B cell (primary cell): Measurements from ENCODE around the gene FANCI. TPM values are rescaled to one million over a fixed set of nuclear protein-coding genes. Genes with fewer than 3 reads are reported as not detected.

Source experiments
- ATAC-seq: fragments of 200-7000 bp; cut with Tn5 transposase; one replicate; pipeline ENCODE4 v1.10.0; 2021; ENCODE audit warnings: low read depth, mild to moderate bottlenecking, moderate number of reproducible peaks, moderate library complexity
- CTCF ChIA-PET: fragments of 350-600 bp; sonication (Branson Sonifier 250); formaldehyde crosslinking; loops from one replicate; lab custom pipeline; 2021; ENCODE audit warnings: antibody characterized with exemption, inconsistent platforms; lab: Charles Lee
- POLR2A ChIA-PET: fragments of 350-600 bp; sonication (Branson Sonifier 250); formaldehyde crosslinking; loops from one replicate; lab custom pipeline; 2021; ENCODE audit warnings: antibody characterized with exemption; lab: Charles Lee
- DNase-seq: peaks from one replicate; pipeline ENCODE4 v3.0.0; 2013
- H2AFZ ChIP-seq: 2 replicates; pipeline ENCODE4 v1.6.1; 2012; ENCODE audit warnings: mild to moderate bottlenecking, low read depth, low read length; ENCODE audit not compliant: insufficient read depth, poor library complexity, severe bottlenecking
- H3K27ac ChIP-seq, 2 donors: 1 replicate in 1 of 2; 2 replicates in 1 of 2; pipeline ENCODE4 v1.5.1; 2012 to 2013; ENCODE audit warnings: low read length in 2 of 2, mild to moderate bottlenecking in 2 of 2, moderate library complexity in 1 of 2
- H3K27me3 ChIP-seq, 4 experiments: fragments of 200-600 bp in 1 of 4; sonication (generic) in 1 of 4; replicated peaks in 1 of 4; 1 replicate in 2 of 4; 2 replicates in 2 of 4; pipeline versions ENCODE4 v1.6.1 to v1.7.0; 2013 to 2016; ENCODE audit warnings: low read length in 3 of 4, mild to moderate bottlenecking in 2 of 4, mixed read lengths in 1 of 4, moderate library complexity in 1 of 4; ENCODE audit not compliant: insufficient read depth in 4 of 4, control insufficient read depth in 3 of 4; ENCODE audit errors: control extremely low read depth in 1 of 4
- H3K36me3 ChIP-seq, 2 experiments: replicated peaks in 1 of 2; 1 replicate in 1 of 2; 2 replicates in 1 of 2; pipeline versions ENCODE4 v1.6.1 to v1.7.1; 2013; ENCODE audit warnings: low read length in 1 of 2; ENCODE audit not compliant: insufficient read depth in 2 of 2, control insufficient read depth in 1 of 2; ENCODE audit errors: control extremely low read depth in 1 of 2, extremely low read depth in 1 of 2
- H3K4me1 ChIP-seq, 2 donors: fragments of 200-600 bp in 1 of 2; sonication (generic) in 1 of 2; 1 replicate in 1 of 2; 2 replicates in 1 of 2; pipeline versions ENCODE4 v1.5.1 to v1.6.1; 2013 to 2017; ENCODE audit warnings: low read length in 2 of 2; ENCODE audit not compliant: control insufficient read depth in 2 of 2, insufficient read depth in 2 of 2
- H3K4me2 ChIP-seq: replicated peaks from 2 replicates; pipeline ENCODE3; 2012; ENCODE audit warnings: mild to moderate bottlenecking, low read depth, low read length; ENCODE audit not compliant: poor library complexity, severe bottlenecking
- H3K4me3 ChIP-seq, 5 experiments: fragments of 200-600 bp in 1 of 5; sonication (generic) in 1 of 5; 1 replicate in 3 of 5; 2 replicates in 2 of 5; pipeline versions ENCODE4 v1.5.1 to v1.7.0; 2011 to 2016; ENCODE audit warnings: low read length in 4 of 5, mild to moderate bottlenecking in 4 of 5, low read depth in 2 of 5, control low read depth in 1 of 5, moderate library complexity in 1 of 5; ENCODE audit not compliant: insufficient read depth in 1 of 5; ENCODE audit errors: control extremely low read depth in 1 of 5, extremely low read depth in 1 of 5
- H3K79me2 ChIP-seq: fragments of 200-600 bp; sonication (generic); one replicate; pipeline ENCODE4 v1.6.0; 2016; ENCODE audit warnings: low read length; ENCODE audit not compliant: control insufficient read depth, insufficient read depth
- H3K9ac ChIP-seq: fragments of 200-600 bp; sonication (generic); 2 replicates; pipeline ENCODE4 v1.6.1; 2017; ENCODE audit warnings: mild to moderate bottlenecking, low read length, moderate library complexity
- H3K9me3 ChIP-seq, 3 donors: one replicate each; pipeline versions ENCODE4 v1.6.1 to v1.7.1; 2013; ENCODE audit warnings: low read length in 2 of 3; ENCODE audit not compliant: control insufficient read depth in 2 of 3, insufficient read depth in 1 of 3; ENCODE audit errors: control extremely low read depth in 1 of 3
- H4K20me1 ChIP-seq: 2 replicates; pipeline ENCODE4 v1.6.0; 2012; ENCODE audit warnings: mild to moderate bottlenecking, low read length; ENCODE audit not compliant: insufficient read depth, control insufficient read depth, poor library complexity, severe bottlenecking
- H3K27ac Mint-ChIP-seq: one replicate; pipeline ENCODE4 v1.8.0; 2021; ENCODE audit warnings: mixed read lengths
- H3K27me3 Mint-ChIP-seq: one replicate; pipeline ENCODE4 v1.8.0; 2021; ENCODE audit warnings: mixed read lengths
- H3K4me1 Mint-ChIP-seq: one replicate; pipeline ENCODE4 v1.8.0; 2021; ENCODE audit warnings: mixed read lengths
- H3K4me3 Mint-ChIP-seq: one replicate; pipeline ENCODE4 v1.8.0; 2021; ENCODE audit warnings: mixed read lengths
- H3K9me3 Mint-ChIP-seq: one replicate; pipeline ENCODE4 v1.8.0; 2022; ENCODE audit warnings: mixed read lengths; ENCODE audit not compliant: insufficient read depth
- EZH2 ChIP-seq: IDR thresholded peaks from 2 replicates; pipeline ENCODE4 v1.6.1; 2012; ENCODE audit warnings: borderline replicate concordance, low read depth, mild to moderate bottlenecking, moderate library complexity, low read length; ENCODE audit not compliant: insufficient read depth, poor library complexity, severe bottlenecking
- WGBS: methylation state at CpG from one replicate; pipeline ENCODE4 v1.1.5; 2013; ENCODE audit warnings: missing lambda C conversion rate; ENCODE audit not compliant: insufficient coverage; 5-methylcytosine and 5-hydroxymethylcytosine counted together
- intact Hi-C: fragments of 100-400 bp; cut with micrococcal nuclease; formaldehyde crosslinking; loops from one replicate; pipeline ENCODE4 v1.10.0; 2022
- polyA plus RNA-seq: library from polyadenylated mRNA; depleted of rRNA; stranded (reverse); fragments of >200 nt; gene quantifications from 2 replicates; pipeline ENCODE4 v1.2.3, GENCODE V29; 2012
- total RNA-seq, 2 donors: library from RNA; stranded (reverse); fragments of 120-200 nt in 1 of 2; gene quantifications; 1 replicate in 1 of 2; 2 replicates in 1 of 2; pipeline versions ENCODE4 v1.2.3 to v1.2.4, GENCODE V29; 2013 to 2022
- TF ChIP-seq, protein P1 (sequence below): fragments of 200-600 bp; IDR thresholded peaks from one replicate; pipeline ENCODE4 v1.8.0; 2022; ENCODE audit warnings: antibody characterized with exemption, mild to moderate bottlenecking

Gene FANCI
- total and polyA plus RNA-seq, 2 donors (not counting 1 experiment from before 2014, with no cell fraction given): 2.7 to 14.2 TPM

DNA sequence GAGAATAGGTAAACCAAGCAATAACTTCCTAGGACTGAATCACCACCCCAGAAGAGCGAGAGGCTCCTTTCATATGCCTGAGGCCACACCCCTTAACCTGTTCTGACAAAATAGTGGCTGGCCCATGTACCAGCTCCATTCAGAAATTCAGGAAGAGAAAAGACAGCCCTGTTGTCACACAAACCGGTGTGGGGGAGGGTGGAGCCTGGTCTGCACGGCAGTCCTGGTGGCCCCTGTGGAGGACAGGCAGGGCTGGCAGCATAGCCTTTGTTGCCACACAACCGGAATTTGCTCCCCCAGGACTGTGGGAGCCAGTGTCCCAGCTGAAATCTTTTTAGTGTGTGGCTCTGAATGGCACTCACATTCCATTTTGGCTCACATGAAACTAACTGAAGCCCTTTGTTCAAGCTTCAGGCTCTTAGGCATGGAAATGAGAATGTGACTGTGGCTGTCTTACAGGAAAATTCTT lies 46.2 kb upstream of the FANCI start:
- Histone ChIP-seq H3K79me2 (no peaks in the 10 kb centered on the region), H3K27ac (no peak overlapping the region), H3K36me3 (peaks cover 2 to 35% of the 10 kb centered on the region in 2 experiments), H3K4me3 (no peak overlapping the region), H3K27me3 (no peaks in the 10 kb centered on the region), H3K9ac (no peak overlapping the region), H3K4me1 (no peaks in the 10 kb centered on the region), H2AFZ (no peak overlapping the region), H3K4me2 (no peak overlapping the region), H4K20me1 (no peaks in the 10 kb centered on the region), H3K9me3 (no peaks in the 10 kb centered on the region)
- no peak overlapping the region for H3K4me3 Mint-ChIP-seq
- ATAC-seq (no peak), DNase-seq (no peak)
- TF ChIP-seq EZH2: no peak
- TF ChIP-seq, protein P1, sequence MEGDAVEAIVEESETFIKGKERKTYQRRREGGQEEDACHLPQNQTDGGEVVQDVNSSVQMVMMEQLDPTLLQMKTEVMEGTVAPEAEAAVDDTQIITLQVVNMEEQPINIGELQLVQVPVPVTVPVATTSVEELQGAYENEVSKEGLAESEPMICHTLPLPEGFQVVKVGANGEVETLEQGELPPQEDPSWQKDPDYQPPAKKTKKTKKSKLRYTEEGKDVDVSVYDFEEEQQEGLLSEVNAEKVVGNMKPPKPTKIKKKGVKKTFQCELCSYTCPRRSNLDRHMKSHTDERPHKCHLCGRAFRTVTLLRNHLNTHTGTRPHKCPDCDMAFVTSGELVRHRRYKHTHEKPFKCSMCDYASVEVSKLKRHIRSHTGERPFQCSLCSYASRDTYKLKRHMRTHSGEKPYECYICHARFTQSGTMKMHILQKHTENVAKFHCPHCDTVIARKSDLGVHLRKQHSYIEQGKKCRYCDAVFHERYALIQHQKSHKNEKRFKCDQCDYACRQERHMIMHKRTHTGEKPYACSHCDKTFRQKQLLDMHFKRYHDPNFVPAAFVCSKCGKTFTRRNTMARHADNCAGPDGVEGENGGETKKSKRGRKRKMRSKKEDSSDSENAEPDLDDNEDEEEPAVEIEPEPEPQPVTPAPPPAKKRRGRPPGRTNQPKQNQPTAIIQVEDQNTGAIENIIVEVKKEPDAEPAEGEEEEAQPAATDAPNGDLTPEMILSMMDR: no peak
- intact Hi-C loops: no loop called here
- H3K27me3 Mint-ChIP-seq: no peaks in the 10 kb centered on the region
- 86% methylated on average over 2 of the region's 4 CpGs for WGBS
- H3K4me1 Mint-ChIP-seq: no peaks in the 10 kb centered on the region
- H3K27ac Mint-ChIP-seq: no peak overlapping the region
- ChIA-PET POLR2A (no interaction called here), CTCF (interaction anchor here (5.7 kb wide), 1 partner anchor 10 kb away, joined by 38 read pairs; no protein-coding TSS in a partner anchor)
- no peaks in the 10 kb centered on the region for H3K9me3 Mint-ChIP-seq

DNA sequence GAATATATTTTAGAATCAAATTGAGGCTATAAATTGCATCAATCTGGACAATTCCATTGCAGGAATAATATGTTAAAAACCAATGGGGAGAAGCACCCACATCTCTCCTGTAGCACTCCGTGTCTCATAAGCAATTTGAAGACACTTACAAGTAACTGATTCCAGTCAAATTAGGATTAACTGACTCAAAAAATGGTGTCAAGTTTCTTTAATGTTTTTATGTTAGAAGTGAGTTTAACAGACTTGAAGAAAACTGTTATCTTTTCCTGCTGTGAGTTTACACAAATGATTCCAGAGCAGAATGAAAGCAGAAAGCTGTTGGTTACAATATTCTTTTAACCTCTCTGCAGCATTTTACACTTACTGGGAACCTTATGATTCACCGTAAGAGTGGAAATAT lies 45.6 kb upstream of the FANCI start:
- ChIA-PET POLR2A (no interaction called here), CTCF (interaction anchor here (5.7 kb wide), 1 partner anchor 9 kb away, joined by 38 read pairs; no protein-coding TSS in a partner anchor)
- H3K9ac ChIP-seq: no peak overlapping the region
- H3K4me3 Mint-ChIP-seq: no peak overlapping the region
- no peaks in the 10 kb centered on the region for H3K27me3 Mint-ChIP-seq
- H3K4me1 ChIP-seq: no peaks in the 10 kb centered on the region
- no peaks in the 10 kb centered on the region for H3K27me3 ChIP-seq
- H3K4me1 Mint-ChIP-seq: no peaks in the 10 kb centered on the region
- no peaks in the 10 kb centered on the region for H3K9me3 ChIP-seq
- no peak for ATAC-seq
- no peak overlapping the region for H2AFZ ChIP-seq
- no peaks in the 10 kb centered on the region for H3K79me2 ChIP-seq
- no CpG with 5 or more reads among the region's 2 CpGs for WGBS
- no peak overlapping the region for H3K27ac Mint-ChIP-seq
- intact Hi-C loops: no loop called here
- H3K36me3 ChIP-seq: peaks cover 2 to 29% of the 10 kb centered on the region in 2 experiments
- no peaks in the 10 kb centered on the region for H4K20me1 ChIP-seq
- no peaks in the 10 kb centered on the region for H3K9me3 Mint-ChIP-seq
- no peak overlapping the region for H3K27ac ChIP-seq
- DNase-seq: no peak
- H3K4me2 ChIP-seq: no peak overlapping the region
- TF ChIP-seq EZH2: no peak
- TF ChIP-seq, protein P1: no peak
- H3K4me3 ChIP-seq: no peak overlapping the region
